SK-N-SH (cell line): ENCODE data around the gene LAGE3. TPM values are rescaled to one million over a fixed set of nuclear protein-coding genes. Genes with fewer than 3 reads are reported as not detected.

Source experiments
- CTCF ChIA-PET: fragments of 300-600, 350-600 bp; formaldehyde crosslinking; extraction: SDS; loops from one replicate; lab custom pipeline; 2021; lab: Yijun Ruan, JAX
- POLR2A ChIA-PET: fragments of 350-600 bp; sonication (Branson Sonifier 250); formaldehyde crosslinking; extraction: SDS; loops from one replicate; lab custom pipeline; 2020; ENCODE audit warnings: antibody characterized with exemption, inconsistent platforms; lab: Yijun Ruan, JAX
- DNase-seq: peaks from one replicate; pipeline ENCODE4 v3.0.0; 2012
- H2AFZ ChIP-seq: fragments of 200-600 bp; sonication (generic); 2 replicates; pipeline ENCODE4 v1.8.1; 2016; ENCODE audit warnings: antibody characterized with exemption, mild to moderate bottlenecking, low read depth
- H3F3A ChIP-seq: fragments of 200-600 bp; sonication (generic); replicated peaks from 2 replicates; pipeline ENCODE3; 2016; ENCODE audit warnings: antibody characterized with exemption, mild to moderate bottlenecking; ENCODE audit not compliant: insufficient read depth
- H3K27ac ChIP-seq, 2 experiments: fragments of 200-500 bp in 1 of 2; fragments of 200-600 bp in 1 of 2; sonication (Bioruptor generic) in 1 of 2; sonication (generic), shearing (Covaris generic) in 1 of 2; 2 replicates each; pipeline versions ENCODE4 v1.5.1 to v1.6.1; 2014 to 2016; ENCODE audit warnings: low read depth in 2 of 2, inconsistent platforms in 1 of 2, low read length in 1 of 2, mild to moderate bottlenecking in 1 of 2, mixed read lengths in 1 of 2
- H3K27me3 ChIP-seq: fragments of 200-600 bp; sonication (generic), shearing (Covaris generic); 2 replicates; pipeline ENCODE4 v1.6.1; 2016; ENCODE audit warnings: mixed run types; ENCODE audit not compliant: insufficient read depth
- H3K36me3 ChIP-seq, 2 experiments: fragments of 200-500 bp in 1 of 2; fragments of 200-600 bp in 1 of 2; sonication (Bioruptor generic) in 1 of 2; sonication (generic) in 1 of 2; replicated peaks in 1 of 2; 2 replicates each; pipeline versions ENCODE3 to v1.5.1; 2014 to 2016; ENCODE audit warnings: low read length in 1 of 2, mild to moderate bottlenecking in 1 of 2; ENCODE audit not compliant: insufficient read depth in 2 of 2, control insufficient read depth in 1 of 2
- H3K4me1 ChIP-seq, 2 experiments: fragments of 200-500 bp in 1 of 2; fragments of 200-600 bp in 1 of 2; sonication (Bioruptor generic) in 1 of 2; sonication (generic), shearing (Covaris generic) in 1 of 2; 2 replicates each; pipeline versions ENCODE4 v1.5.1 to v1.6.1; 2014 to 2016; ENCODE audit warnings: low read depth in 1 of 2, low read length in 1 of 2, mixed run types in 1 of 2; ENCODE audit not compliant: insufficient read depth in 2 of 2, control insufficient read depth in 1 of 2
- H3K4me2 ChIP-seq: fragments of 200-600 bp; sonication (generic), shearing (Covaris generic); 2 replicates; pipeline ENCODE4 v1.6.1; 2017; ENCODE audit warnings: mixed run types
- H3K4me3 ChIP-seq, 2 experiments: fragments of 200-500 bp in 1 of 2; fragments of 200-600 bp in 1 of 2; sonication (Bioruptor generic) in 1 of 2; sonication (generic), shearing (Covaris generic) in 1 of 2; 2 replicates each; pipeline versions ENCODE4 v1.5.1 to v1.8.1; 2014 to 2016; ENCODE audit warnings: low read depth in 2 of 2, inconsistent platforms in 1 of 2, low read length in 1 of 2, mild to moderate bottlenecking in 1 of 2, mixed read lengths in 1 of 2, moderate library complexity in 1 of 2
- H3K79me2 ChIP-seq: fragments of 200-600 bp; sonication (generic); 2 replicates; pipeline ENCODE4 v1.8.1; 2017; ENCODE audit warnings: mild to moderate bottlenecking; ENCODE audit not compliant: insufficient read depth
- H3K9ac ChIP-seq: fragments of 200-600 bp; sonication (generic); 2 replicates; pipeline ENCODE4 v1.6.1; 2017; ENCODE audit warnings: mixed run types
- H3K9me2 ChIP-seq: fragments of 200-600 bp; sonication (generic); 2 replicates; pipeline ENCODE4 v1.6.1; 2017; ENCODE audit warnings: mixed run types
- H3K9me3 ChIP-seq: fragments of 200-600 bp; sonication (generic); 2 replicates; pipeline ENCODE4 v1.6.1; 2017; ENCODE audit warnings: mixed run types, mild to moderate bottlenecking, moderate library complexity
- H4K20me1 ChIP-seq: fragments of 200-600 bp; sonication (generic); 2 replicates; pipeline ENCODE4 v1.6.1; 2017; ENCODE audit warnings: mild to moderate bottlenecking, mixed run types; ENCODE audit not compliant: insufficient read depth
- EZH2phosphoT487 ChIP-seq: fragments of 200-600 bp; sonication (generic); IDR thresholded peaks from 2 replicates; pipeline ENCODE4 v1.6.1; 2017; ENCODE audit warnings: low read depth, mixed run types, mild to moderate bottlenecking, antibody characterized with exemption, moderate library complexity, borderline replicate concordance
- GABPA ChIP-seq: IDR thresholded peaks from 2 replicates; pipeline ENCODE4 v1.4.0; 2012; ENCODE audit warnings: low read depth, mild to moderate bottlenecking
- IRF3 ChIP-seq: fragments of 150-350 bp; IDR thresholded peaks from 2 replicates; pipeline ENCODE4 v1.6.1; 2016; ENCODE audit warnings: mild to moderate bottlenecking, low read depth, low read length
- JUND ChIP-seq: IDR thresholded peaks from 2 replicates; pipeline ENCODE4 v1.4.0; 2012
- MXI1 ChIP-seq: IDR thresholded peaks from 2 replicates; pipeline ENCODE4 v1.6.1; 2012; ENCODE audit warnings: mild to moderate bottlenecking, low read depth, low read length, improper control_type of control experiment
- NFIC ChIP-seq: IDR thresholded peaks from 2 replicates; pipeline ENCODE4 v1.4.0; 2012; ENCODE audit warnings: borderline replicate concordance
- NRF1 ChIP-seq: IDR thresholded peaks from 2 replicates; pipeline ENCODE4 v1.6.1; 2012; ENCODE audit warnings: low read depth, mild to moderate bottlenecking, low read length
- POLR2AphosphoS5 ChIP-seq: IDR thresholded peaks from 2 replicates; pipeline ENCODE4 v1.6.1; 2012; ENCODE audit warnings: low read depth, low read length
- RCOR1 ChIP-seq: fragments of 150-350 bp; IDR thresholded peaks from 2 replicates; pipeline ENCODE4 v1.6.1; 2017; ENCODE audit warnings: antibody characterized with exemption, low read length
- REST ChIP-seq: IDR thresholded peaks from 2 replicates; pipeline ENCODE4 v1.6.1; 2012; ENCODE audit warnings: mild to moderate bottlenecking, low read depth, low read length, moderate library complexity
- RFX5 ChIP-seq: IDR thresholded peaks from 2 replicates; pipeline ENCODE4 v1.6.1; 2012; ENCODE audit warnings: mild to moderate bottlenecking, improper control_type of control experiment, low read length
- USF2 ChIP-seq: fragments of 150-350 bp; IDR thresholded peaks from 2 replicates; pipeline ENCODE4 v1.6.1; 2017; ENCODE audit warnings: antibody characterized with exemption, low read length, low read depth, borderline replicate concordance
- YY1 ChIP-seq: IDR thresholded peaks from 2 replicates; pipeline ENCODE4 v1.4.0; 2012; ENCODE audit warnings: low read depth, mild to moderate bottlenecking
- WGBS: methylation state at CpG from one replicate; pipeline ENCODE4 v1.1.6; 2017; ENCODE audit warnings: low lambda C conversion rate; 5-methylcytosine and 5-hydroxymethylcytosine counted together
- polyA plus RNA-seq, 3 experiments: library from polyadenylated mRNA; depleted of rRNA; stranded (reverse); fragments of >200 nt; gene quantifications; 2 replicates each; pipeline ENCODE4 v1.2.3, GENCODE V29; 2012

LAGE3 gene
- polyA plus RNA-seq, 1 of the 3 experiments (the other 2 are of a cell fraction): 37.2 TPM

GRCh38 chrX:154516656-154517100, 37.6 kb upstream of the LAGE3 start:
- no peak for TF ChIP-seq EZH2phosphoT487
- Histone ChIP-seq H4K20me1 (no peaks in the 10 kb centered on the region), H3K4me2 (peak overlapping the region; percentile 68; the same call in 1 of the 2 replicates), H3F3A (no peaks in the 10 kb centered on the region), H3K79me2 (peaks cover 6% of the 10 kb centered on the region), H3K4me1 (peaks cover 0 to 6% of the 10 kb centered on the region in 2 experiments; a peak in 1 of 4 replicates), H3K27me3 (peaks cover 6% of the 10 kb centered on the region; the same call in 1 of the 2 replicates), H3K36me3 (no peaks in the 10 kb centered on the region), H3K9me3 (no peaks in the 10 kb centered on the region), H3K27ac (peak overlapping the region; percentile 49 to 65; a peak in 3 of 4 replicates), H2AFZ (no peak overlapping the region; the same call in 1 of the 2 replicates), H3K9me2 (no peaks in the 10 kb centered on the region), H3K9ac (peak overlapping the region; percentile 45), H3K4me3 (peak overlapping the region in 1 of 2 experiments; percentile 37; a peak in 3 of 4 replicates)
- POLR2A ChIA-PET: no interaction called here
- 44% methylated on average over 19 of the region's 19 CpGs for WGBS
- no peak for DNase-seq
- CTCF ChIA-PET: interaction anchor here (1.4 to 3.0 kb wide), 2 partner anchors 11 to 19 kb away, joined by 4 to 14 read pairs; no protein-coding TSS in a partner anchor

DNA sequence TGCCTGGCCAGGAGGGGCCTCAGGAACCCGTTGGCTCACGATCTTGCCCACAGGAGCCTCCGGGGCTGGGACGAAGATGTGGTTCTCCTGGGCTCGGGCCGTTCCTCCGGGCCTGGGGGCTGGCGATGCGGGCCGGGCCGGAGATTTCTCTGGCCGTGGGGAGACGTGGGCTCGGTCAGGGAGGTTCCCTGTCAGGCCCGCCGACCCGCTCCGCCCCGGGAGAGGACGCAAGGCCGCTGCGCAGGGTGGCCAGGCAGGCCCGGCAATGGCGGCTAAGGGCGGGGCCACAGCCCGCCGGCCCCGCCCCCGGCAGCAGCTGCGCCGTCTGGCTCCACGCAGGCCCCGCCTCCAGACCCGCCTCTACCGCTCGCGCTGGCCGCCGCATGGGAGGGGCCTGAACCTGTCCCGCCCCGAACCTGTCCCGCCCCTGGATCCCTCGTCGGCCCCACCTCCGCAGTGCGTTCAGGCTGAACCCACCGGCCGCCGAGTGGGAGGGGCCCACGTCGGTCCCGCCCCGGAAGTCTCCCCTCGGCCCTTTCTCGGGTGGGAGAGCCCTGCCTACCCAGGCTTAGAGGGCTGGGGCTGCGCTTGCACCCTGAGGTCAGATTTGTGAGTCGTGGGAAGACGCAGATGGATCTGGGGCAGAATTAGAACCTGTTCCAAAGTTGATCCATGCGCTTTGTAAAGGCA, 37.0 kb upstream of the LAGE3 start, which contains the start of gene FAM3A:
TSS of gene FAM3A (minus strand) at position 267 of the 690 bp plus-strand sequence. CDS start 460 bp downstream, outside the sequence.
- Histone ChIP-seq H3F3A (no peaks in the 10 kb centered on the region), H3K4me1 (peaks cover 0 to 6% of the 10 kb centered on the region in 2 experiments; a peak in 1 of 4 replicates), H3K4me3 (peak within 1 kb of the TSS; percentile 58 to 66), H3K9ac (peak within 1 kb of the TSS; percentile 73), H3K79me2 (peaks cover 6% of the 10 kb centered on the region), H3K4me2 (peak within 1 kb of the TSS; percentile 76), H4K20me1 (no peaks in the 10 kb centered on the region), H3K27me3 (peaks cover 6% of the 10 kb centered on the region; the same call in 1 of the 2 replicates), H2AFZ (no peak within 1 kb of the TSS; the same call in 1 of the 2 replicates), H3K9me2 (no peaks in the 10 kb centered on the region), H3K36me3 (no peaks in the 10 kb centered on the region), H3K27ac (peak within 1 kb of the TSS; percentile 49 to 65; a peak in 3 of 4 replicates)
- CTCF ChIA-PET: no interaction called here
- 38% methylated on average over 32 of the region's 59 CpGs for WGBS
- peak; percentile 93 for DNase-seq
- POLR2A ChIA-PET: no interaction called here
- TF ChIP-seq REST: no peak
- TF ChIP-seq YY1: peak; percentile 81
- no peak for TF ChIP-seq RCOR1
- no peak for TF ChIP-seq RFX5
- no peak for TF ChIP-seq JUND
- TF ChIP-seq POLR2AphosphoS5: peak; percentile 74; the same call in 1 of the 2 replicates
- TF ChIP-seq MXI1: no peak
- no peak for TF ChIP-seq EZH2phosphoT487
- TF ChIP-seq GABPA: peak; percentile 47
- peak; percentile 65 for TF ChIP-seq NRF1
- TF ChIP-seq USF2: no peak
- TF ChIP-seq NFIC: no peak
- TF ChIP-seq IRF3: no peak
- TF ChIP-seq, all 33 proteins: peak for 4
- H3K9me3 ChIP-seq: no peaks in the 10 kb centered on the region
